ENCODE results near the gene GALNT17. TPM values are rescaled to one million over a fixed set of nuclear protein-coding genes. Genes with fewer than 3 reads are reported as not detected.

Gene GALNT17
- total and polyA plus RNA-seq, 2 experiments from 2014 or later, result 11.1 to 65.6 TPM

DNA sequence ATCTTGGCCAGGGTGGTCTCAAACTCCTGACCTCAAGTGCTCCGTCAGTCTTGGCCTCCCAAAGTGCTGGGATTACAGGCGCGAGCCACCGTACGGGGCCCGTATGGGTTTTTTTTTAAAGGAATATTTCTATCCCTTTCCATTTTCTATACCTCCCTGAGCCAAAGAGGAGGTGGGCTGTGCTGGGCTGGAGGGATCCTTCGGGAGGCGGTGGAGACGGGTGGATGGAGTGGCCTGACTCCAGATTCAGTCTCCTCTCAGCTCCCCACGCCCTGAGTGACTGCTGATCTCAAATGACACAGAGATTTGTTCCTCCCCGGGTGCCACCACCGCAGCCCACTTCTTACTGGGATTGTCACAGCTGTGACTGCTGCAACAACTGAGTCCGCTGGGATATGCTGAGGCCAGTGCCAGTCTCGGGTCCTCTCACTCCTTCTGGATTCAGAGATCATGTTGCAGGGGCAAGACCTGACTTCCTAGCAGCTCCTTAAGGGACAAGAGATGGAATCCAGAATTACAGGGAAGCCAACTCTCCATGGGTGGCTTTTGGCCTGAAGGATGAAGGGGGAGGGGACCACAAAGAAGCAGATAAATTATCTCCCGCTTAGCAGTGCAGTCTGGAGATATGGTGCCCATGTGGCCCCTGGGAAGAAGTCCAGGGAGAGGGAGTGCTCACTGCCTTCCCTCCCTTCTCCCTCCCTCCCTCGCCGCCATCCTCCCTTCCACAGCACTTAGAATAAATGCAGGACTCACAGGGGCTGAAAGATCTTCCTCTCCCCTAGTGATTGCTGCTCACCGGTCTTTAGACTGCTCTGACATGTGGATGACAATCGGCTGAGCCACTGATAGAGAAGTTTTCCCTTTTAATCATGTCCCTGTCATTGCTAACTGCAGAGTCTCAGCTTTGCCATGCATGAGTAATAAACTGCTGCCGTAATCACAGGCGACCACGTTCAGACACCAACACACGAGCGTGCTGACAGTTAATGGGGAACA lies 14.3 kb downstream of the GALNT17 start (continued):
- TF ChIP-seq, protein P1, sequence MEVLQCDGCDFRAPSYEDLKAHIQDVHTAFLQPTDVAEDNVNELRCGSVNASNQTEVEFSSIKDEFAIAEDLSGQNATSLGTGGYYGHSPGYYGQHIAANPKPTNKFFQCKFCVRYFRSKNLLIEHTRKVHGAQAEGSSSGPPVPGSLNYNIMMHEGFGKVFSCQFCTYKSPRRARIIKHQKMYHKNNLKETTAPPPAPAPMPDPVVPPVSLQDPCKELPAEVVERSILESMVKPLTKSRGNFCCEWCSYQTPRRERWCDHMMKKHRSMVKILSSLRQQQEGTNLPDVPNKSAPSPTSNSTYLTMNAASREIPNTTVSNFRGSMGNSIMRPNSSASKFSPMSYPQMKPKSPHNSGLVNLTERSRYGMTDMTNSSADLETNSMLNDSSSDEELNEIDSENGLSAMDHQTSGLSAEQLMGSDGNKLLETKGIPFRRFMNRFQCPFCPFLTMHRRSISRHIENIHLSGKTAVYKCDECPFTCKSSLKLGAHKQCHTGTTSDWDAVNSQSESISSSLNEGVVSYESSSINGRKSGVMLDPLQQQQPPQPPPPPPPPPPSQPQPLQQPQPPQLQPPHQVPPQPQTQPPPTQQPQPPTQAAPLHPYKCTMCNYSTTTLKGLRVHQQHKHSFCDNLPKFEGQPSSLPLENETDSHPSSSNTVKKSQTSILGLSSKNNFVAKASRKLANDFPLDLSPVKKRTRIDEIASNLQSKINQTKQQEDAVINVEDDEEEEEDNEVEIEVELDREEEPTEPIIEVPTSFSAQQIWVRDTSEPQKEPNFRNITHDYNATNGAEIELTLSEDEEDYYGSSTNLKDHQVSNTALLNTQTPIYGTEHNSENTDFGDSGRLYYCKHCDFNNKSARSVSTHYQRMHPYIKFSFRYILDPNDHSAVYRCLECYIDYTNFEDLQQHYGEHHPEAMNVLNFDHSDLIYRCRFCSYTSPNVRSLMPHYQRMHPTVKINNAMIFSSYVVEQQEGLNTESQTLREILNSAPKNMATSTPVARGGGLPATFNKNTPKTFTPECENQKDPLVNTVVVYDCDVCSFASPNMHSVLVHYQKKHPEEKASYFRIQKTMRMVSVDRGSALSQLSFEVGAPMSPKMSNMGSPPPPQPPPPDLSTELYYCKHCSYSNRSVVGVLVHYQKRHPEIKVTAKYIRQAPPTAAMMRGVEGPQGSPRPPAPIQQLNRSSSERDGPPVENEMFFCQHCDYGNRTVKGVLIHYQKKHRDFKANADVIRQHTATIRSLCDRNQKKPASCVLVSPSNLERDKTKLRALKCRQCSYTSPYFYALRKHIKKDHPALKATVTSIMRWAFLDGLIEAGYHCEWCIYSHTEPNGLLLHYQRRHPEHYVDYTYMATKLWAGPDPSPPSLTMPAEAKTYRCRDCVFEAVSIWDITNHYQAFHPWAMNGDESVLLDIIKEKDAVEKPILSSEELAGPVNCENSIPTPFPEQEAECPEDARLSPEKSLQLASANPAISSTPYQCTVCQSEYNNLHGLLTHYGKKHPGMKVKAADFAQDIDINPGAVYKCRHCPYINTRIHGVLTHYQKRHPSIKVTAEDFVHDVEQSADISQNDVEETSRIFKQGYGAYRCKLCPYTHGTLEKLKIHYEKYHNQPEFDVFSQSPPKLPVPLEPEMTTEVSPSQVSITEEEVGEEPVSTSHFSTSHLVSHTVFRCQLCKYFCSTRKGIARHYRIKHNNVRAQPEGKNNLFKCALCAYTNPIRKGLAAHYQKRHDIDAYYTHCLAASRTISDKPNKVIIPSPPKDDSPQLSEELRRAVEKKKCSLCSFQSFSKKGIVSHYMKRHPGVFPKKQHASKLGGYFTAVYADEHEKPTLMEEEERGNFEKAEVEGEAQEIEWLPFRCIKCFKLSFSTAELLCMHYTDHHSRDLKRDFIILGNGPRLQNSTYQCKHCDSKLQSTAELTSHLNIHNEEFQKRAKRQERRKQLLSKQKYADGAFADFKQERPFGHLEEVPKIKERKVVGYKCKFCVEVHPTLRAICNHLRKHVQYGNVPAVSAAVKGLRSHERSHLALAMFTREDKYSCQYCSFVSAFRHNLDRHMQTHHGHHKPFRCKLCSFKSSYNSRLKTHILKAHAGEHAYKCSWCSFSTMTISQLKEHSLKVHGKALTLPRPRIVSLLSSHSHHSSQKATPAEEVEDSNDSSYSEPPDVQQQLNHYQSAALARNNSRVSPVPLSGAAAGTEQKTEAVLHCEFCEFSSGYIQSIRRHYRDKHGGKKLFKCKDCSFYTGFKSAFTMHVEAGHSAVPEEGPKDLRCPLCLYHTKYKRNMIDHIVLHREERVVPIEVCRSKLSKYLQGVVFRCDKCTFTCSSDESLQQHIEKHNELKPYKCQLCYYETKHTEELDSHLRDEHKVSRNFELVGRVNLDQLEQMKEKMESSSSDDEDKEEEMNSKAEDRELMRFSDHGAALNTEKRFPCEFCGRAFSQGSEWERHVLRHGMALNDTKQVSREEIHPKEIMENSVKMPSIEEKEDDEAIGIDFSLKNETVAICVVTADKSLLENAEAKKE (CRISPR knock-in tag; IDR thresholded peaks at IDR 0.05), result no peak
- TF ChIP-seq JUNB (IDR thresholded peaks at IDR 0.05; ENCODE audit: unreplicated experiment), result no peak
- TF ChIP-seq, protein P2, sequence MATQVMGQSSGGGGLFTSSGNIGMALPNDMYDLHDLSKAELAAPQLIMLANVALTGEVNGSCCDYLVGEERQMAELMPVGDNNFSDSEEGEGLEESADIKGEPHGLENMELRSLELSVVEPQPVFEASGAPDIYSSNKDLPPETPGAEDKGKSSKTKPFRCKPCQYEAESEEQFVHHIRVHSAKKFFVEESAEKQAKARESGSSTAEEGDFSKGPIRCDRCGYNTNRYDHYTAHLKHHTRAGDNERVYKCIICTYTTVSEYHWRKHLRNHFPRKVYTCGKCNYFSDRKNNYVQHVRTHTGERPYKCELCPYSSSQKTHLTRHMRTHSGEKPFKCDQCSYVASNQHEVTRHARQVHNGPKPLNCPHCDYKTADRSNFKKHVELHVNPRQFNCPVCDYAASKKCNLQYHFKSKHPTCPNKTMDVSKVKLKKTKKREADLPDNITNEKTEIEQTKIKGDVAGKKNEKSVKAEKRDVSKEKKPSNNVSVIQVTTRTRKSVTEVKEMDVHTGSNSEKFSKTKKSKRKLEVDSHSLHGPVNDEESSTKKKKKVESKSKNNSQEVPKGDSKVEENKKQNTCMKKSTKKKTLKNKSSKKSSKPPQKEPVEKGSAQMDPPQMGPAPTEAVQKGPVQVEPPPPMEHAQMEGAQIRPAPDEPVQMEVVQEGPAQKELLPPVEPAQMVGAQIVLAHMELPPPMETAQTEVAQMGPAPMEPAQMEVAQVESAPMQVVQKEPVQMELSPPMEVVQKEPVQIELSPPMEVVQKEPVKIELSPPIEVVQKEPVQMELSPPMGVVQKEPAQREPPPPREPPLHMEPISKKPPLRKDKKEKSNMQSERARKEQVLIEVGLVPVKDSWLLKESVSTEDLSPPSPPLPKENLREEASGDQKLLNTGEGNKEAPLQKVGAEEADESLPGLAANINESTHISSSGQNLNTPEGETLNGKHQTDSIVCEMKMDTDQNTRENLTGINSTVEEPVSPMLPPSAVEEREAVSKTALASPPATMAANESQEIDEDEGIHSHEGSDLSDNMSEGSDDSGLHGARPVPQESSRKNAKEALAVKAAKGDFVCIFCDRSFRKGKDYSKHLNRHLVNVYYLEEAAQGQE (IDR thresholded peaks at IDR 0.05; ENCODE audit: unreplicated experiment), result no peak
- TF ChIP-seq CREB1 (CRISPR knock-in tag; IDR thresholded peaks at IDR 0.05; ENCODE audit: low read depth), result no peak
- no peak for TF ChIP-seq STAT1 (IDR thresholded peaks at IDR 0.05; ENCODE audit: unreplicated experiment)
- TF ChIP-seq ZNF331 (CRISPR knock-in tag; IDR thresholded peaks at IDR 0.05; ENCODE audit: low read depth), result no peak
- no peak for TF ChIP-seq POLR2AphosphoS5 (IDR thresholded peaks at IDR 0.05; ENCODE audit: low read depth)
- no peak for TF ChIP-seq EZH2phosphoT487 (IDR thresholded peaks at IDR 0.05; ENCODE audit: unreplicated experiment)

Data from GM23338 (cell line).